Subcutaneous adipose tissue (tissue), 4 donors: ENCODE measurements around the gene MAPK8IP1. TPM values are rescaled to one million over a fixed set of nuclear protein-coding genes. Genes with fewer than 3 reads are reported as not detected.

Source experiments
- total RNA-seq, 4 donors: library from RNA; depleted of rRNA; stranded (reverse); fragments of >200 nt; gene quantifications; one replicate each; pipeline ENCODE4 v1.1.0, GENCODE V29; 2016
- TF ChIP-seq, protein P1 (sequence below): fragments of 450-650 bp; IDR thresholded peaks from one replicate; pipeline ENCODE4 v1.5.1; 2016; ENCODE audit warnings: low read depth, mild to moderate bottlenecking, control low read depth, antibody characterized with exemption, moderate library complexity

The MAPK8IP1 gene
- total RNA-seq, 4 donors from 2014 or later, result 1.3 to 4.0 (median 2.3) TPM

- TF ChIP-seq, protein P1, sequence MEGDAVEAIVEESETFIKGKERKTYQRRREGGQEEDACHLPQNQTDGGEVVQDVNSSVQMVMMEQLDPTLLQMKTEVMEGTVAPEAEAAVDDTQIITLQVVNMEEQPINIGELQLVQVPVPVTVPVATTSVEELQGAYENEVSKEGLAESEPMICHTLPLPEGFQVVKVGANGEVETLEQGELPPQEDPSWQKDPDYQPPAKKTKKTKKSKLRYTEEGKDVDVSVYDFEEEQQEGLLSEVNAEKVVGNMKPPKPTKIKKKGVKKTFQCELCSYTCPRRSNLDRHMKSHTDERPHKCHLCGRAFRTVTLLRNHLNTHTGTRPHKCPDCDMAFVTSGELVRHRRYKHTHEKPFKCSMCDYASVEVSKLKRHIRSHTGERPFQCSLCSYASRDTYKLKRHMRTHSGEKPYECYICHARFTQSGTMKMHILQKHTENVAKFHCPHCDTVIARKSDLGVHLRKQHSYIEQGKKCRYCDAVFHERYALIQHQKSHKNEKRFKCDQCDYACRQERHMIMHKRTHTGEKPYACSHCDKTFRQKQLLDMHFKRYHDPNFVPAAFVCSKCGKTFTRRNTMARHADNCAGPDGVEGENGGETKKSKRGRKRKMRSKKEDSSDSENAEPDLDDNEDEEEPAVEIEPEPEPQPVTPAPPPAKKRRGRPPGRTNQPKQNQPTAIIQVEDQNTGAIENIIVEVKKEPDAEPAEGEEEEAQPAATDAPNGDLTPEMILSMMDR, result no peak
These were observed 38.8 kb downstream of the MAPK8IP1 start for GRCh38 chr11:45924036-45924915.

DNA sequence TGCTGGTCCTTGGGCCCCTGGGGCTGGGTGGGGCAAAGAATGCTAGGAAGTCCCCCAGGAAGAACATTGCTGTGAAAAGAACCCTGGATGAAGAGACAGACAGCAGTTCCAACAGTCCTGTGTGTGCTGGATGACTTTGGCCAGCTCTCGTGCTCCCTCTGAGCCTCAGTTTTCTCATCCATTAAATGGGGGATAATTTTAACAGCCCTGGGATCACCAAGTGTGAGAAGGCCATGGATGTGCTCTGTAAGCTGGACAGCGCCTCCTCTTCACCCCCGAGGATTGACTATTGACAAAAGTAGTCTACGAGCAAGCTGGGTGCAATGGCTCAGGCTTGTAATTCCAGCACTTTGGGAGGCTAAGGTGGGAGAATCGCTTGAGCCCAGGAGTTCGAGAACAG is 39.5 kb downstream of the MAPK8IP1 start:
- TF ChIP-seq, protein P1, result no peak

GRCh38 chr11:45925550-45925949 is 40.1 kb downstream of the MAPK8IP1 start:
- TF ChIP-seq, protein P1, result no peak

DNA sequence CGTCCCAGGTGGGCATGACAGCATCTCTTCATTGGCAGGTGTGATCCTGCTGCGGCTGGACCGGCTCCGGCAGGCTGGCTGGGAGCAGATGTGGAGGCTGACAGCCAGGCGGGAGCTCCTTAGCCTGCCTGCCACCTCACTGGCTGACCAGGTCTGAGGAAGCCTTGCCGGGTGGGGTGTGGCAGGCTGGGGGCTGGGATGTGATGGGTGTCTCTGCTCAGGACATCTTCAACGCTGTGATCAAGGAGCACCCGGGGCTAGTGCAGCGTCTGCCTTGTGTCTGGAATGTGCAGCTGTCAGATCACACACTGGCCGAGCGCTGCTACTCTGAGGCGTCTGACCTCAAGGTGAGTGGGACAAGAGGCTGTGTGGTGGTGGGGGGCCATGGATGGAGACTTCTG is 40.5 kb downstream of the MAPK8IP1 start:
- TF ChIP-seq, protein P1, result no peak

GRCh38 chr11:45926536-45927331 is 41.3 kb downstream of the MAPK8IP1 start:
- TF ChIP-seq, protein P1, result no peak

DNA sequence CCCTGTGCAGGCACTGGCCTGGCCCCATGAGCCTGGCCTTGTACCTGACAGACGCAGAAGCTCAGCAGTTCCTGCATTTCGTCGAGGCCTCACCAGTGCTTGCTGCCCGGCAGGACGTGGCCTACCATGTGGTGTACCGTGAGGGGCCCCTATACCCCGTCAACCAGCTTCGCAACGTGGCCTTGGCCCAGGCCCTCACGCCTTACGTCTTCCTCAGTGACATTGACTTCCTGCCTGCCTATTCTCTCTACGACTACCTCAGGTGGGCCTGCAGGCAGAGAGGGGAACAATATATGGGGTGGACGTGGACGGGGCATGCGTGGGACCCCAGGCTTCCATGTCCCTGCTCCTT is 41.9 kb downstream of the MAPK8IP1 start:
- TF ChIP-seq, protein P1, result no peak

- TF ChIP-seq, protein P1, result no peak
These were observed 42.4 kb downstream of the MAPK8IP1 start for GRCh38 chr11:45927684-45928413.
